Measurements from ENCODE around the gene RUNDC3A.

RUNDC3A gene

DNA sequence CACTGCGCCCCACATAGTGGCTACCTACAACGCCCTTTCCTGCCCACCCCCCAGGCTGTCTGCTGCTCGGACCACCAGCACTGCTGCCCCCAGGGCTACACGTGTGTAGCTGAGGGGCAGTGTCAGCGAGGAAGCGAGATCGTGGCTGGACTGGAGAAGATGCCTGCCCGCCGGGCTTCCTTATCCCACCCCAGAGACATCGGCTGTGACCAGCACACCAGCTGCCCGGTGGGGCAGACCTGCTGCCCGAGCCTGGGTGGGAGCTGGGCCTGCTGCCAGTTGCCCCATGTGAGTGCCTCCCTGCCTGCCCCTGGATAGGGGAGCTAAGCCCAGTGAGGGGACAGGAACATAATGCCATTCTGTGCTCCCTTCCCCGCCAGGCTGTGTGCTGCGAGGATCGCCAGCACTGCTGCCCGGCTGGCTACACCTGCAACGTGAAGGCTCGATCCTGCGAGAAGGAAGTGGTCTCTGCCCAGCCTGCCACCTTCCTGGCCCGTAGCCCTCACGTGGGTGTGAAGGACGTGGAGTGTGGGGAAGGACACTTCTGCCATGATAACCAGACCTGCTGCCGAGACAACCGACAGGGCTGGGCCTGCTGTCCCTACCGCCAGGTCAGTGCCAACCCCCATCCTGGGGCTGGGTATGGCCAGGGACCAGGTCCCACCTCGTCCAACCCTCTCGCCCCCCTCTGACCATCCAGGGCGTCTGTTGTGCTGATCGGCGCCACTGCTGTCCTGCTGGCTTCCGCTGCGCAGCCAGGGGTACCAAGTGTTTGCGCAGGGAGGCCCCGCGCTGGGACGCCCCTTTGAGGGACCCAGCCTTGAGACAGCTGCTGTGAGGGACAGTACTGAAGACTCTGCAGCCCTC, 43.8 kb downstream of the RUNDC3A start:
- Histone ChIP-seq H3K9me3 (no peaks in the 10 kb centered on the region), H3K4me1 (peaks cover 0 to 5% (median 4%) of the 10 kb centered on the region in 4 donors), H3K27me3 (peaks cover 0 to 3% of the 10 kb centered on the region in 2 donors), H3K4me3 (no peak overlapping the region), H3K36me3 (peaks cover 21 to 50% (median 39%) of the 10 kb centered on the region in 3 donors), H3K27ac (no peak overlapping the region)
- intact Hi-C loops (cut with DNase I; ENCODE audit: low total_unique reads): no loop called here
- DNase-seq: no peak
- TF ChIP-seq, protein P1, sequence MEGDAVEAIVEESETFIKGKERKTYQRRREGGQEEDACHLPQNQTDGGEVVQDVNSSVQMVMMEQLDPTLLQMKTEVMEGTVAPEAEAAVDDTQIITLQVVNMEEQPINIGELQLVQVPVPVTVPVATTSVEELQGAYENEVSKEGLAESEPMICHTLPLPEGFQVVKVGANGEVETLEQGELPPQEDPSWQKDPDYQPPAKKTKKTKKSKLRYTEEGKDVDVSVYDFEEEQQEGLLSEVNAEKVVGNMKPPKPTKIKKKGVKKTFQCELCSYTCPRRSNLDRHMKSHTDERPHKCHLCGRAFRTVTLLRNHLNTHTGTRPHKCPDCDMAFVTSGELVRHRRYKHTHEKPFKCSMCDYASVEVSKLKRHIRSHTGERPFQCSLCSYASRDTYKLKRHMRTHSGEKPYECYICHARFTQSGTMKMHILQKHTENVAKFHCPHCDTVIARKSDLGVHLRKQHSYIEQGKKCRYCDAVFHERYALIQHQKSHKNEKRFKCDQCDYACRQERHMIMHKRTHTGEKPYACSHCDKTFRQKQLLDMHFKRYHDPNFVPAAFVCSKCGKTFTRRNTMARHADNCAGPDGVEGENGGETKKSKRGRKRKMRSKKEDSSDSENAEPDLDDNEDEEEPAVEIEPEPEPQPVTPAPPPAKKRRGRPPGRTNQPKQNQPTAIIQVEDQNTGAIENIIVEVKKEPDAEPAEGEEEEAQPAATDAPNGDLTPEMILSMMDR (IDR thresholded peaks at IDR 0.05): no peak

DNA sequence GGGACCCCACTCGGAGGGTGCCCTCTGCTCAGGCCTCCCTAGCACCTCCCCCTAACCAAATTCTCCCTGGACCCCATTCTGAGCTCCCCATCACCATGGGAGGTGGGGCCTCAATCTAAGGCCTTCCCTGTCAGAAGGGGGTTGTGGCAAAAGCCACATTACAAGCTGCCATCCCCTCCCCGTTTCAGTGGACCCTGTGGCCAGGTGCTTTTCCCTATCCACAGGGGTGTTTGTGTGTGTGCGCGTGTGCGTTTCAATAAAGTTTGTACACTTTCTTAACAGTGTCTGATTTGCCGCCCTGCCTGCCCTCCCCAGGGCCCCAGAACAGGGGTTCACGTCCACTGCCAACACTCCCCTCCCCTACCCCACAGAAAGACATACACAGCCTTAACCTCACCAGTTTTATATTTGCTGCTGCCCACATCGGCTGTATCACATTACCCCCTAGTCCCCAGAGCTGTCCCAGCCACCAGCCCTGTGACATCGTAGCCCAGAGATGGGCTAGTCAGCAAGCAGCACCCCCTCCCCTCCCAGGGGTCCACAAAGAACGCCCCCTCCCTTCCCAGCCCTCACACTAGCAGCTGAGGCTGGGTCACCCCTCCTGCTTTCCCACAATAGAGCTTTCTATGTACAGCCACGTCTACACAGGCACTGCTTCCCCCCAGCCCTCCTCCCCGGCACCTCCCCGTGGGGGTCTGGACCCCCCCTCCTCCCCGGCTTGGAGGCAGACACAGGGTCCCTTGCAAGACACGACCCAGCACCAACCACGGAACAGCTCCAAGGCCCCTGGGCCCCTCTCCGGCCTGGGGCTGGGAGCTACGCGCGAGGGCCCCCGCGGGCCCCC, 44.6 kb downstream of the RUNDC3A start:
- intact Hi-C loops (cut with DNase I; ENCODE audit: low total_unique reads): no loop called here
- TF ChIP-seq, protein P1 (IDR thresholded peaks at IDR 0.05): no peak
- no peak overlapping the region for H3K27ac ChIP-seq

DNA sequence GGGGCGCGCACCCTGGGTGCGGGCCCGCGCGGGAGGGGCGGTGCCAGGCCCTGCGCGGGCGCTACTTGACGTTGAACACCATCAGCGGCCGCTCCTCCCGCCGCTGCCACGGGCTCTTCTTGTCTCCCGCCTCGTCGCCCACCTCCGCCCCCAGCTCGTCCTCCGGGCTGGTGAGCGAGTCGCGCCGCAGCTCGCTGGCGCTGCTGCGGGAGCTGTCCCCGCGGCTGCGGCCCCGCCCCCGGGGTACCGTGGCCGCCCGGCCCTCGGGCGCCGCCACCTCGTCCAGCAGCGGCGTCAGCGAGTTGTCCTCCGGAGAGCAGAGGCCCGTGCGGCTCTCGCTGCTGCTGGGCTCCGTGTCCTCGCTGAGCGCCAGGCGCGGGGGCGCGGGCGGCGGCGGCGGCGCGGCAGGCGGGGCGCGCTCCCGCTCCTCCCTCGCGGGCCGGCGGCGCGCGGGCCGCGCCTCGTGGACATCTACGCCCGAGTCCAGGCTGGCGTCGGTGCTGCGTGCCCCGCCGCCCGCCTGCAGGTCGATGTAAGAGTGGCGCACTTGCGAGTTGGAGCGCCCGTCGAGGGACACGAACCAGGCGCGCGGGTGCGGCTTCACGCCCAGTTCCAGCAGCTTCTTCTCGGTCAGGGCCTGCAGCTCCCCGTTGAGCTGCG, 45.4 kb downstream of the RUNDC3A start:
- Histone ChIP-seq H3K4me3 (peak overlapping the region; percentile 37 to 50), H3K4me1 (peaks cover 0 to 5% (median 4%) of the 10 kb centered on the region in 4 donors), H3K9me3 (no peaks in the 10 kb centered on the region), H3K27me3 (peaks cover 0 to 3% of the 10 kb centered on the region in 2 donors), H3K27ac (no peak overlapping the region), H3K36me3 (peaks cover 21 to 46% (median 39%) of the 10 kb centered on the region in 3 donors)
- intact Hi-C loops (cut with DNase I; ENCODE audit: low total_unique reads): no loop called here
- no peak for DNase-seq
- TF ChIP-seq, protein P1 (IDR thresholded peaks at IDR 0.05): no peak

More for the DNA sequence above, 44.6 kb downstream of the RUNDC3A start:
- peaks cover 0 to 3% of the 10 kb centered on the region in 2 donors for H3K27me3 ChIP-seq
- H3K36me3 ChIP-seq: peaks cover 21 to 50% (median 39%) of the 10 kb centered on the region in 3 donors
- H3K4me3 ChIP-seq: peak overlapping the region; percentile 37 to 50
- peaks cover 0 to 5% (median 4%) of the 10 kb centered on the region in 4 donors for H3K4me1 ChIP-seq
- no peaks in the 10 kb centered on the region for H3K9me3 ChIP-seq
- no peak for DNase-seq

DNA sequence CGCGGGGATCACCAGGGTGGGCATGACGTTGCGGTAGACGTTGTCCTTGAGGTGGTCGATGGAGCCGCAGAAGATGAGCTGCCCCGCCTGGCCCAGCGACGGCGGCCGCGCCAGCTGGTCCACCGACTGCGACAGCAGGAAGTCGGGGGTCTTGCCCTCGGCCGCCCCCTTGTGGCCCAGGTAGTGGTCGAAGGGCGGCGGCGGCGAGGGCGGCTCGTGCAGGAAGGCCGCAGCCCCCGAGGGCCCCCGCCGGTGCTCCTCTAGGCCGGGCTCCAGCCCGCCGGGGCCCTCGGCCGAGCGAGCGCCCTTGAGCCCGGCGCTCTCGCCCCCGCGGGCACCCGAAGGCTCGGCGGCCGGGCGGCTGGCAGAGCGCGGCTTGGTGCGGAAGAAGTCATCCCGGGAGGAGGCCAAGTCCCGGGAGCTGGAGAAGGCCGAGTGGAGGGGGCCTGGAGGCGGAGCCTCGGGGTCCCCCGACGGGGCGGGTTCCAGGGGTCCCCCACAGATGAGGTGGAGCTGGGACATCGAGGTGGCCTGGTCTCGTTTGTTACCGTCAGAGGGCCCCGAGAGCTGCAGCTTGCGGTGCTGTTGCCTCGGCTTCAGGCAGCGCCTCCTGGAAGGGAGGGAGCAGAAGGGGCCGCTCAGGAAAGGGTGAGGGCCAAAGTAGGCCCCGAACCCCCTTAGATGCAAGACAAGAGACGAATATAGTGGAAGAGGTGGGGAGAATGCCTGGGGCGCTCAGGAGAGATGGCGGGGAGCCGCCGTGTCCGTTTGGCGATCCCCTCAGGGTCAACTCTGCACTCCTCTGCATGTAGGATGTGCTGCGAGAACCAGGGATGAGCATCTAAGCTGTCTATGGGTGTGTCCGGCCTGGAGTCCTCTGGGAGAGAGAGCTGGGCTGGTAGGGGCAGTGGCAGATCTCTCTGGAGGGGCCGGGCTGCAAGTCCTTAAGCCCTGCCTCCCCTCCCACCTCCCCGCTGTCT, 46.5 kb downstream of the RUNDC3A start:
- TF ChIP-seq, protein P1 (IDR thresholded peaks at IDR 0.05): peak in 1 of 2 experiments; percentile 18
- no peak overlapping the region for H3K27ac ChIP-seq
- H3K9me3 ChIP-seq: no peaks in the 10 kb centered on the region
- intact Hi-C loops (cut with DNase I; ENCODE audit: low total_unique reads): no loop called here
- H3K4me1 ChIP-seq: peaks cover 0 to 5% (median 4%) of the 10 kb centered on the region in 4 donors
- no peak for DNase-seq
- peaks cover 0 to 3% of the 10 kb centered on the region in 2 donors for H3K27me3 ChIP-seq
- H3K36me3 ChIP-seq: peaks cover 21 to 35% (median 33%) of the 10 kb centered on the region in 3 donors
- H3K4me3 ChIP-seq: no peak overlapping the region

Measured in tibial artery (tissue), 4 donors.